K562 (cell line): ENCODE measurements around the gene ITPR2. TPM values are rescaled to one million over a fixed set of nuclear protein-coding genes. Genes with fewer than 3 reads are reported as not detected.

ENCODE experiments used
- CC2D1A ChIP-seq: fragments of 450-650 bp; IDR thresholded peaks from 2 replicates; pipeline ENCODE4 v1.6.1; 2017; ENCODE audit warnings: mild to moderate bottlenecking
- ILK ChIP-seq: fragments of 450-650 bp; IDR thresholded peaks from 2 replicates; pipeline ENCODE4 v1.6.1; 2016; ENCODE audit warnings: missing genetic modification characterization, low read depth, mild to moderate bottlenecking, missing compliant biosample characterization, moderate library complexity, borderline replicate concordance
- JUN ChIP-seq, 2 experiments: sonication (generic) in 1 of 2; formaldehyde crosslinking in 1 of 2; IDR thresholded peaks; 2 replicates each; pipeline versions ENCODE4 v1.6.1 to v1.8.0; 2012 to 2022; ENCODE audit warnings: borderline replicate concordance in 2 of 2, mild to moderate bottlenecking in 2 of 2, improper control_type of control experiment in 1 of 2, low read depth in 1 of 2, low read length in 1 of 2, missing genetic modification reagents in 1 of 2
- KDM5B ChIP-seq: fragments of 200-600 bp; sonication (generic); IDR thresholded peaks from 2 replicates; pipeline ENCODE4 v1.6.1; 2012; ENCODE audit warnings: low read depth, mild to moderate bottlenecking, moderate library complexity, low read length, control low read depth, inconsistent platforms; ENCODE audit not compliant: insufficient replicate concordance
- KLF10 ChIP-seq: fragments of 250-450 bp; sonication (Bioruptor Pico); IDR thresholded peaks from 2 replicates; pipeline ENCODE4 v1.6.1; 2021; ENCODE audit warnings: matching md5 sums
- MEF2A ChIP-seq: IDR thresholded peaks from 2 replicates; pipeline ENCODE4 v1.6.1; 2011; ENCODE audit warnings: low read depth, mild to moderate bottlenecking, low read length, moderate library complexity; ENCODE audit not compliant: control insufficient read depth
- NBN ChIP-seq: fragments of 450-650 bp; IDR thresholded peaks from 2 replicates; pipeline ENCODE4 v1.6.1; 2016; ENCODE audit warnings: low read depth, mild to moderate bottlenecking
- NFE2L1 ChIP-seq: fragments of 450-650 bp; IDR thresholded peaks from 2 replicates; pipeline ENCODE4 v1.6.1; 2016; ENCODE audit warnings: missing genetic modification characterization, low read depth, mild to moderate bottlenecking, missing compliant biosample characterization, moderate library complexity, borderline replicate concordance
- NFIC ChIP-seq: fragments of 450-650 bp; IDR thresholded peaks from 2 replicates; pipeline ENCODE4 v1.6.1; 2017; ENCODE audit warnings: mild to moderate bottlenecking, inconsistent platforms
- RCOR1 ChIP-seq, 2 experiments: IDR thresholded peaks; 2 replicates each; pipeline ENCODE4 v1.6.1; 2012; ENCODE audit warnings: low read depth in 2 of 2, low read length in 2 of 2, borderline replicate concordance in 1 of 2, improper control_type of control experiment in 1 of 2
- SMARCB1 ChIP-seq: IDR thresholded peaks from 2 replicates; pipeline ENCODE4 v1.6.1; 2011; ENCODE audit warnings: improper control_type of control experiment, low read depth; ENCODE audit not compliant: insufficient read length
- SRSF1 ChIP-seq: fragments of 200-400 bp; formaldehyde crosslinking; IDR thresholded peaks from 2 replicates; pipeline ENCODE4 v1.6.1; 2017; ENCODE audit warnings: mild to moderate bottlenecking, low read depth, low read length, moderate library complexity
- SRSF9 ChIP-seq: fragments of 200-400 bp; formaldehyde crosslinking; IDR thresholded peaks from 2 replicates; pipeline ENCODE4 v1.6.1; 2017; ENCODE audit warnings: low read depth, low read length, borderline replicate concordance
- TCF7 ChIP-seq: sonication (generic); IDR thresholded peaks from 2 replicates; pipeline ENCODE4 v1.6.1; 2016; ENCODE audit warnings: antibody characterized with exemption, borderline replicate concordance
- ZNF124 ChIP-seq: sonication (generic); formaldehyde crosslinking; IDR thresholded peaks from 2 replicates; pipeline ENCODE4 v1.8.1; 2022; ENCODE audit warnings: missing genetic modification reagents
- ZNF212 ChIP-seq: fragments of 450-650 bp; formaldehyde crosslinking; IDR thresholded peaks from 2 replicates; pipeline ENCODE4 v1.4.0; 2020; ENCODE audit warnings: mild to moderate bottlenecking
- ZNF384 ChIP-seq: IDR thresholded peaks from 2 replicates; pipeline ENCODE4 v1.6.1; 2012; ENCODE audit warnings: low read depth, low read length, improper control_type of control experiment
- ZNF395 ChIP-seq: fragments of 200-800 bp; sonication (Bioruptor generic); IDR thresholded peaks from 2 replicates; pipeline ENCODE4 v1.6.1; 2017; ENCODE audit warnings: missing genetic modification characterization, missing compliant biosample characterization
- ZNF639 ChIP-seq, 2 experiments: fragments of 200-800 bp in 1 of 2; sonication (Bioruptor generic) in 1 of 2; sonication (generic) in 1 of 2; formaldehyde crosslinking in 1 of 2; IDR thresholded peaks in 1 of 2; conservative IDR thresholded peaks in 1 of 2; 2 replicates each; pipeline versions ENCODE4 v1.5.0 to v1.6.1; 2016 to 2020; ENCODE audit warnings: missing compliant biosample characterization in 1 of 2, missing genetic modification characterization in 1 of 2, missing genetic modification reagents in 1 of 2
- ZNF707 ChIP-seq: fragments of 250-450 bp; sonication (Bioruptor Pico); conservative IDR thresholded peaks from 2 replicates; pipeline ENCODE4 v1.8.0; 2022; ENCODE audit warnings: inconsistent platforms, mild to moderate bottlenecking, moderate library complexity
- polyA plus RNA-seq, 8 experiments: library from polyadenylated mRNA; depleted of rRNA in 4 of 8; stranded (reverse) in 5 of 8; unstranded in 3 of 8; fragments of >200 nt; fragmentation: Nextera tagmentation in 2 of 8; fragmentation: Illumina TruSeq in 1 of 8; extraction: Ambion mirVana in 2 of 8; extraction: Trizol in 1 of 8; gene quantifications; 2 replicates each; pipeline versions ENCODE4 v1.2.1 to v1.2.3, GENCODE V29; 2011 to 2014; ENCODE audit warnings: inconsistent platforms in 1 of 8, missing spikeins in 1 of 8
- total RNA-seq, 7 experiments: library from RNA; depleted of rRNA in 6 of 7; stranded (reverse); fragments of >200 nt in 6 of 7; fragmentation: Illumina TruSeq in 2 of 7; extraction: Trizol in 2 of 7; gene quantifications; 2 replicates each; pipeline versions ENCODE4 v1.2.1 to v1.2.3, GENCODE V29; 2011 to 2021; ENCODE audit warnings: low replicate concordance in 1 of 7
- TF ChIP-seq, protein P1 (sequence below): fragments of 450-650 bp; IDR thresholded peaks from 2 replicates; pipeline ENCODE4 v1.6.1; 2016; ENCODE audit warnings: low read depth, mild to moderate bottlenecking, moderate library complexity

The ITPR2 gene
- total and polyA plus RNA-seq, 9 of the 15 experiments (the other 6 are each of a cell fraction or from before 2014, with no cell fraction given), result 0.21 to 3.3 (median 0.95) TPM

DNA sequence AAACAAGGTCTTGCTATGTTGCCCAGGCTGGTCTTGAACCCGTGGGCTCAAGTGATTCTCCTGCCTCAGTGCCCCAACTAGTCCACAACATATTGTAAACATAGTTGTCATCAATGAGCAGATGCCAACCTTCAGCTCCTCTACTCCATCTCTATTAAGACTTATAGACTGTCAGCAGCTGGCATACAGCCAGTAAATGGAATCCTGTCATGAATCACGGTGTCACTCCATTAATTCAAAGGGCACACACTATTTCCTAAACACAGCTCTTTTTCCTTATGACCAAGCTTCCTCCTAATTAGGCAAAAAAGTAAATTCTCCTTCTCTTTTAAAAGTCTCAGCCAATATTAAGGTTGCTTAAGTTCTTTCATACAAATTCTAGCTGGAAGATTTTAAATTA is 111.2 kb downstream of the ITPR2 start (continued):
- no peak for TF ChIP-seq NBN
- TF ChIP-seq MEF2A, result no peak
- no peak for TF ChIP-seq CC2D1A
- TF ChIP-seq ZNF384, result no peak
- no peak for TF ChIP-seq TCF7
- peak; percentile 83 for TF ChIP-seq NFIC
- TF ChIP-seq ZNF124 (CRISPR knock-in tag), result no peak
- no peak for TF ChIP-seq SRSF9
- TF ChIP-seq NFE2L1, result no peak
- no peak for TF ChIP-seq ILK
- TF ChIP-seq SRSF1, result no peak
- TF ChIP-seq ZNF212 (CRISPR knock-in tag), result no peak
- TF ChIP-seq ZNF707 (CRISPR knock-in tag), result no peak
- TF ChIP-seq KDM5B, result no peak
- no peak for TF ChIP-seq KLF10
- no peak for TF ChIP-seq JUN (IDR thresholded peaks at IDR 0.05; ENCODE audit: borderline replicate concordance, low read depth, low read length)
- TF ChIP-seq JUN (CRISPR knock-in tag; IDR thresholded peaks at IDR 0.05; ENCODE audit: borderline replicate concordance), result no peak
- TF ChIP-seq RCOR1 (IDR thresholded peaks at IDR 0.05; ENCODE audit: borderline replicate concordance in 1 of 2, low read depth in 2 of 2, low read length in 2 of 2), result no peak
- TF ChIP-seq, protein P1, sequence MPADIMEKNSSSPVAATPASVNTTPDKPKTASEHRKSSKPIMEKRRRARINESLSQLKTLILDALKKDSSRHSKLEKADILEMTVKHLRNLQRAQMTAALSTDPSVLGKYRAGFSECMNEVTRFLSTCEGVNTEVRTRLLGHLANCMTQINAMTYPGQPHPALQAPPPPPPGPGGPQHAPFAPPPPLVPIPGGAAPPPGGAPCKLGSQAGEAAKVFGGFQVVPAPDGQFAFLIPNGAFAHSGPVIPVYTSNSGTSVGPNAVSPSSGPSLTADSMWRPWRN, result no peak
- TF ChIP-seq SMARCB1, result no peak
- no peak for TF ChIP-seq ZNF395 (CRISPR knock-in tag)
- no peak for TF ChIP-seq ZNF639 (CRISPR knock-in tag; conservative IDR thresholded peaks at IDR 0.05 in 1 of 2, IDR thresholded peaks at IDR 0.05 in 1 of 2)
- TF ChIP-seq, all 486 proteins: peak for 4
